CD8-positive, alpha-beta memory T cell (primary cell): ENCODE results near the gene CASP7. TPM values are rescaled to one million over a fixed set of nuclear protein-coding genes. Genes with fewer than 3 reads are reported as not detected.

Experiments
- CTCF ChIA-PET: fragments of 350-600 bp; sonication (Branson Sonifier 250); formaldehyde crosslinking; loops from one replicate; lab custom pipeline; 2021; ENCODE audit warnings: antibody characterized with exemption; lab: Charles Lee
- POLR2A ChIA-PET: fragments of 350-600 bp; sonication (Branson Sonifier 250); formaldehyde crosslinking; loops from one replicate; lab custom pipeline; 2021; ENCODE audit warnings: antibody characterized with exemption; lab: Charles Lee
- DNase-seq, 5 donors: peaks; one replicate each; pipeline versions ENCODE4 v3.0.0 to v3.0.0-alpha.2; 2020 to 2022; ENCODE audit warnings: mixed read lengths in 1 of 5
- H3K27ac ChIP-seq: one replicate; pipeline ENCODE4 v1.7.0; 2013; ENCODE audit warnings: low read depth, mild to moderate bottlenecking, low read length, moderate library complexity
- H3K27me3 ChIP-seq: 2 replicates; pipeline ENCODE4 v1.7.0; 2013; ENCODE audit warnings: low read length, mild to moderate bottlenecking; ENCODE audit not compliant: insufficient read depth, poor library complexity, severe bottlenecking
- H3K36me3 ChIP-seq: 2 replicates; pipeline ENCODE4 v1.7.0; 2013; ENCODE audit warnings: mild to moderate bottlenecking, low read length, moderate library complexity; ENCODE audit not compliant: insufficient read depth
- H3K4me1 ChIP-seq: 2 replicates; pipeline ENCODE4 v1.7.0; 2013; ENCODE audit warnings: mild to moderate bottlenecking, low read length, moderate library complexity; ENCODE audit not compliant: insufficient read depth
- H3K4me3 ChIP-seq: 2 replicates; pipeline ENCODE4 v1.7.0; 2013; ENCODE audit warnings: mild to moderate bottlenecking, low read length
- H3K9me3 ChIP-seq: 2 replicates; pipeline ENCODE4 v1.7.0; 2013; ENCODE audit warnings: mild to moderate bottlenecking, low read length
- H3K27ac Mint-ChIP-seq, 8 donors: one replicate each; pipeline ENCODE4 v1.8.0; 2020 to 2021; ENCODE audit warnings: mixed read lengths in 8 of 8, mild to moderate bottlenecking in 6 of 8, inconsistent platforms in 3 of 8, moderate library complexity in 3 of 8
- H3K27me3 Mint-ChIP-seq, 2 donors: one replicate each; pipeline ENCODE4 v1.8.0; 2020 to 2021; ENCODE audit warnings: mixed read lengths in 2 of 2, mild to moderate bottlenecking in 1 of 2, moderate library complexity in 1 of 2
- H3K36me3 Mint-ChIP-seq, 3 donors: one replicate each; pipeline ENCODE4 v1.8.0; 2020 to 2021; ENCODE audit warnings: mixed read lengths in 3 of 3, inconsistent platforms in 1 of 3, mild to moderate bottlenecking in 1 of 3
- H3K4me1 Mint-ChIP-seq, 3 donors: one replicate each; pipeline ENCODE4 v1.8.0; 2020 to 2021; ENCODE audit warnings: mixed read lengths in 3 of 3, inconsistent platforms in 1 of 3, mild to moderate bottlenecking in 1 of 3
- H3K4me3 Mint-ChIP-seq, 7 donors: one replicate each; pipeline ENCODE4 v1.8.0; 2020 to 2021; ENCODE audit warnings: mixed read lengths in 7 of 7, mild to moderate bottlenecking in 6 of 7, moderate library complexity in 4 of 7, inconsistent platforms in 2 of 7
- H3K9me3 Mint-ChIP-seq, 5 donors: one replicate each; pipeline ENCODE4 v1.8.0; 2020 to 2022; ENCODE audit warnings: mixed read lengths in 5 of 5, mild to moderate bottlenecking in 3 of 5, moderate library complexity in 2 of 5, inconsistent platforms in 1 of 5
- polyA plus RNA-seq: library from polyadenylated mRNA; unstranded; fragments of 300-500 nt; fragmentation: Illumina TruSeq; gene quantifications from one replicate; pipeline ENCODE4 v1.2.3, GENCODE V29; 2021
- total RNA-seq, 2 experiments: library from RNA; stranded (reverse); gene quantifications; one replicate each; pipeline ENCODE4 v1.2.3, GENCODE V29; 2021

Gene CASP7
- total and polyA plus RNA-seq, 3 experiments from 2014 or later: 21.4 to 29.4 (median 23.4) TPM

DNA sequence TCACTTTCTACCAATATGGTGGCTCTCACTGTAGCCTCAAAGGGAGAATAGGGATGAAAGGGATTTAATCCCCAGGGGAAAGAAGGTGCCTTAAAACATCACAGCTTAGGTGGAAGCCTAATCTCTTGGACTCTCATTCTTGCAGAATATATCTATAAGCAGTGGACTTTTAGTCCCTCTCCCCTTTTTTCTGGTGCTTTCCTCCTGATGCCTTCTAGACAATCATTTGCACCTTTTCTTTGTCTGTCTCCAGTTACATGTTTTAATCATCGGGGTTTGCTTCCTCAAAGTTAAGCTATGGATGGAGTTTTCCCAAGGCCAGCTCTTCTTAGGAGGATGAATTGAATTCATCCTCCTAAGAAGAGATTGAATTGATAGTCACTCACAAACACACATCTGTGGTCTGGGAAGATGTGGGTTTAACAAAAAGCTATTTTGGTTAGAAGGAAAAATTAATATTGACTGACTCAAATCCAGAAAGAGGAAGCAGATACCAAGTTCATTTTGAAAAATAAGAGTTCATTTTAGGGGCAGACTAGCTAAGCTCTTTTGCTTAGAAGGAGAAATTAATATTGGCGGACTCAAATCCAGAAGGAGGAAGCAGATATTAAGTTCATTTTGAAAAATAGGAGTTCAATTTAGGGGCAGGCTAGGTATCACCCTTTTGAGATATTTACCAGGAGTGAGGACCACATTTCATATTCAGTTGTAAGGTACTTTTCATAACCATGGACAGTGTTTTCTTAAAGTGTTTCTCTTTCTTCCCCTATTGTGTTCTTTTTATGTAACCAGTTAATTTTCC, 36.6 kb downstream of the CASP7 start:
- Mint-ChIP-seq H3K4me3 (no peak overlapping the region), H3K27ac (no peak overlapping the region), H3K27me3 (no peaks in the 10 kb centered on the region), H3K9me3 (no peaks in the 10 kb centered on the region), H3K36me3 (peaks cover 14 to 80% (median 31%) of the 10 kb centered on the region in 3 donors), H3K4me1 (peaks cover 7 to 13% (median 8%) of the 10 kb centered on the region in 3 donors)
- Histone ChIP-seq H3K9me3 (no peaks in the 10 kb centered on the region), H3K27me3 (no peaks in the 10 kb centered on the region), H3K27ac (no peak overlapping the region), H3K36me3 (peaks cover 14% of the 10 kb centered on the region), H3K4me3 (no peak overlapping the region), H3K4me1 (no peaks in the 10 kb centered on the region)
- POLR2A ChIA-PET: no interaction called here
- CTCF ChIA-PET: interaction anchor here (1.2 kb wide), 1 partner anchor 34 kb away, joined by 3 read pairs; no protein-coding TSS in a partner anchor
- no peak for DNase-seq

GRCh38 chr10:113718969-113719822, 39.5 kb downstream of the CASP7 start:
- Mint-ChIP-seq H3K4me3 (no peak overlapping the region), H3K4me1 (peaks cover 3 to 8% (median 4%) of the 10 kb centered on the region in 3 donors), H3K27me3 (no peaks in the 10 kb centered on the region), H3K9me3 (no peaks in the 10 kb centered on the region), H3K27ac (no peak overlapping the region), H3K36me3 (peaks cover 17 to 84% (median 40%) of the 10 kb centered on the region in 3 donors)
- H3K27ac ChIP-seq: no peak overlapping the region
- H3K27me3 ChIP-seq: no peaks in the 10 kb centered on the region
- H3K9me3 ChIP-seq: no peaks in the 10 kb centered on the region
- H3K4me3 ChIP-seq: no peak overlapping the region
- no peaks in the 10 kb centered on the region for H3K4me1 ChIP-seq
- peaks cover 27% of the 10 kb centered on the region for H3K36me3 ChIP-seq
- ChIA-PET CTCF (no interaction called here), POLR2A (no interaction called here)
- DNase-seq: no peak

DNA sequence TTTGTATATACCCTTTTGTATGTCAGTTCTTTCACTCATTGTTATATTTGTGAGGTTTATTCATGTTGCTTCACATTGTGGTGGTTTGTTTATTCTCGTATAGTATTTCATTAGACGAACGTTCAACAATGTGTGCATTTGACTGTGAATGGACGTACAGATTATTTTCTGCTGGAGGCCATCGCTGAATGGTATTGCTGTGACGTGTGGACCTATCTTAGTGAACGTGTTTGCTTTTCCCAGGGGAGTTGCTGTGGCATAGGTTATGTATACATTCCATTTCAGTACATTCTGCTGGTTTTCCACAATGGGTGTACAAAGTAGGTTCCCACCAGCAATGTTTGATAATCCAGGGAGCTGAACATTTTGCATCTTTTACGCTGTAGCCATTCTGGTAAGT, 40.7 kb downstream of the CASP7 start:
- Histone ChIP-seq H3K9me3 (no peaks in the 10 kb centered on the region), H3K27ac (no peak overlapping the region), H3K36me3 (peaks cover 37% of the 10 kb centered on the region), H3K27me3 (no peaks in the 10 kb centered on the region), H3K4me3 (no peak overlapping the region), H3K4me1 (no peaks in the 10 kb centered on the region)
- DNase-seq: no peak
- peaks cover 17 to 90% (median 45%) of the 10 kb centered on the region in 3 donors for H3K36me3 Mint-ChIP-seq
- no peaks in the 10 kb centered on the region for H3K27me3 Mint-ChIP-seq
- no peak overlapping the region for H3K27ac Mint-ChIP-seq
- no peak overlapping the region for H3K4me3 Mint-ChIP-seq
- POLR2A ChIA-PET: no interaction called here
- H3K4me1 Mint-ChIP-seq: peaks cover 3 to 8% (median 4%) of the 10 kb centered on the region in 3 donors
- no peaks in the 10 kb centered on the region for H3K9me3 Mint-ChIP-seq
- CTCF ChIA-PET: no interaction called here

- no peaks in the 10 kb centered on the region for H3K9me3 Mint-ChIP-seq
- H3K4me1 Mint-ChIP-seq: no peaks in the 10 kb centered on the region
- CTCF ChIA-PET: interaction anchor here (0.6 to 1.1 kb wide), 2 partner anchors 53 to 66 kb away, joined by 3 read pairs; partner anchors contain the start of gene CASP7
- H3K4me1 ChIP-seq: no peaks in the 10 kb centered on the region
- H3K27ac ChIP-seq: no peak overlapping the region
- no peak overlapping the region for H3K4me3 ChIP-seq
- no peaks in the 10 kb centered on the region for H3K27me3 ChIP-seq
- H3K27me3 Mint-ChIP-seq: no peaks in the 10 kb centered on the region
- POLR2A ChIA-PET: no interaction called here
- peaks cover 16 to 49% (median 26%) of the 10 kb centered on the region in 3 donors for H3K36me3 Mint-ChIP-seq
- H3K4me3 Mint-ChIP-seq: no peak overlapping the region
- H3K9me3 ChIP-seq: no peaks in the 10 kb centered on the region
- no peak for DNase-seq
- no peak overlapping the region for H3K27ac Mint-ChIP-seq
- peaks cover 20% of the 10 kb centered on the region for H3K36me3 ChIP-seq
These were observed 52.6 kb downstream of the CASP7 start for GRCh38 chr10:113732160-113732881.

- H3K27ac Mint-ChIP-seq: no peak overlapping the region
- no peaks in the 10 kb centered on the region for H3K9me3 ChIP-seq
- H3K27me3 Mint-ChIP-seq: no peaks in the 10 kb centered on the region
- peaks cover 13 to 45% (median 23%) of the 10 kb centered on the region in 3 donors for H3K36me3 Mint-ChIP-seq
- peaks cover 20% of the 10 kb centered on the region for H3K36me3 ChIP-seq
- no peaks in the 10 kb centered on the region for H3K4me1 ChIP-seq
- no peak for DNase-seq
- no peaks in the 10 kb centered on the region for H3K27me3 ChIP-seq
- ChIA-PET CTCF (interaction anchor here (0.6 to 1.2 kb wide), 3 partner anchors 8 to 66 kb away, joined by 3 read pairs; partner anchors contain the start of gene CASP7), POLR2A (no interaction called here)
- no peak overlapping the region for H3K4me3 ChIP-seq
- H3K9me3 Mint-ChIP-seq: no peaks in the 10 kb centered on the region
- no peak overlapping the region for H3K27ac ChIP-seq
- H3K4me1 Mint-ChIP-seq: no peaks in the 10 kb centered on the region
- H3K4me3 Mint-ChIP-seq: no peak overlapping the region
These were observed 53.3 kb downstream of the CASP7 start for GRCh38 chr10:113732966-113733365.

DNA sequence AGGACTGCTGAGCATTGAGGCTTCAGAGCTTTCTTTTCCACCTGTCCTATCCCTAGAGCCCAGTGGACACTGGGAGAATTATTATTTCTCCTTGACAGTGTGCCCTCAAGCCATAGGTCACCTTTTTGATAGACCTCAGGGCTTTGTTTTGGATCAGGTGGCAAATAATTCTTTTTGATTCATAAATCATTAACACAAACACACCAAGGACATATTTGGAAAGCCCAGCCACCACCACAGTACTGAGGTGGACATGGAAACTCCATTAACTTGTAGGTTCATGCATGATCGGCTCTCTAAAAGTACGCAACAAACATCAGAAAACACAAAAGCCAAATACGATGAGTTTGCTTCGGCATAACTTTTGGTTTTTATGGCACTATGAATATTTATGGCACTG, 53.9 kb downstream of the CASP7 start:
- no peak overlapping the region for H3K27ac Mint-ChIP-seq
- peaks cover 7 to 38% (median 19%) of the 10 kb centered on the region in 3 donors for H3K36me3 Mint-ChIP-seq
- H3K27me3 Mint-ChIP-seq: no peaks in the 10 kb centered on the region
- Histone ChIP-seq H3K4me1 (no peaks in the 10 kb centered on the region), H3K4me3 (no peak overlapping the region), H3K27ac (no peak overlapping the region), H3K27me3 (no peaks in the 10 kb centered on the region), H3K36me3 (peaks cover 16% of the 10 kb centered on the region), H3K9me3 (no peaks in the 10 kb centered on the region)
- H3K4me1 Mint-ChIP-seq: no peaks in the 10 kb centered on the region
- DNase-seq: no peak
- H3K9me3 Mint-ChIP-seq: no peaks in the 10 kb centered on the region
- ChIA-PET POLR2A (no interaction called here), CTCF (interaction anchor here (1.1 to 1.2 kb wide), 2 partner anchors 9 to 65 kb away, joined by 3 read pairs; no protein-coding TSS in a partner anchor)
- H3K4me3 Mint-ChIP-seq: no peak overlapping the region

GRCh38 chr10:113735913-113736312, 56.2 kb downstream of the CASP7 start:
- ChIA-PET CTCF (no interaction called here), POLR2A (no interaction called here)
- Mint-ChIP-seq H3K27ac (peak overlapping the region in 1 of 8 donors; percentile 51), H3K36me3 (peaks cover 0 to 16% (median 1%) of the 10 kb centered on the region in 3 donors), H3K9me3 (peaks cover 0 to 4% (median 0%) of the 10 kb centered on the region in 5 donors), H3K4me1 (no peaks in the 10 kb centered on the region), H3K4me3 (peak overlapping the region in 1 of 7 donors; percentile 62), H3K27me3 (no peaks in the 10 kb centered on the region)
- no peaks in the 10 kb centered on the region for H3K36me3 ChIP-seq
- no peak overlapping the region for H3K27ac ChIP-seq
- no peaks in the 10 kb centered on the region for H3K27me3 ChIP-seq
- no peaks in the 10 kb centered on the region for H3K4me1 ChIP-seq
- H3K9me3 ChIP-seq: no peaks in the 10 kb centered on the region
- no peak for DNase-seq
- no peak overlapping the region for H3K4me3 ChIP-seq
